ENCODE measurements around the gene C9orf85.
"Not testable (repeated sequence)": the region's sequence is repeated elsewhere in the genome, so short reads cannot be mapped to it uniquely, and the experiment has no call there.

C9orf85 gene

GRCh38 chr9:71911061-71911907, at the start of gene C9orf85, which contains the start of gene ABHD17B:
Gene C9orf85, plus strand, starts transcription at chr9:71911639. Its CDS starts 96 bp downstream, at chr9:71911735.
Gene ABHD17B, minus strand, starts transcription at chr9:71911193. Its CDS starts 36,113 bp downstream, at chr9:71875080.
- DNase-seq = peak; percentile 97

GRCh38 chr9:71863631-71864030, 47.8 kb upstream of the C9orf85 start:
- DNase-seq = no peak

- no peak for DNase-seq
These were observed 36.1 kb upstream of the C9orf85 start for GRCh38 chr9:71875345-71875744.

- DNase-seq = no peak
These were observed 35.3 kb upstream of the C9orf85 start for GRCh38 chr9:71876106-71876505.

- DNase-seq = no peak
These were observed 34.6 kb upstream of the C9orf85 start for GRCh38 chr9:71876829-71877228.

- DNase-seq = no peak
These were observed 32.8 kb upstream of the C9orf85 start for GRCh38 chr9:71878327-71879274.

- no peak for DNase-seq
These were observed 31.7 kb upstream of the C9orf85 start for GRCh38 chr9:71879644-71880174.

GRCh38 chr9:71884005-71884404, 27.4 kb upstream of the C9orf85 start:
- DNase-seq = no peak

- no peak for DNase-seq
These were observed 26.0 kb upstream of the C9orf85 start for GRCh38 chr9:71885467-71885866.

GRCh38 chr9:71886015-71886414, 25.4 kb upstream of the C9orf85 start:
- no peak for DNase-seq

GRCh38 chr9:71886541-71886940, 24.9 kb upstream of the C9orf85 start:
- DNase-seq = no peak

- DNase-seq = no peak
These were observed 24.1 kb upstream of the C9orf85 start for GRCh38 chr9:71887362-71887761.

GRCh38 chr9:71890042-71890679, 21.3 kb upstream of the C9orf85 start:
- no peak for DNase-seq

GRCh38 chr9:71891557-71892189, 19.8 kb upstream of the C9orf85 start:
- no peak for DNase-seq

GRCh38 chr9:71895117-71895516, 16.3 kb upstream of the C9orf85 start:
- no peak for DNase-seq

GRCh38 chr9:71895955-71896354, 15.5 kb upstream of the C9orf85 start:
- no peak for DNase-seq

- no peak for DNase-seq
These were observed 14.7 kb upstream of the C9orf85 start for GRCh38 chr9:71896761-71897160.

GRCh38 chr9:71897577-71897976, 13.9 kb upstream of the C9orf85 start:
- no peak for DNase-seq

GRCh38 chr9:71898756-71899155, 12.7 kb upstream of the C9orf85 start:
- DNase-seq = not testable (repeated sequence)

- no peak for DNase-seq
These were observed 9.5 kb upstream of the C9orf85 start for GRCh38 chr9:71901695-71902597.

GRCh38 chr9:71904076-71904475, 7.4 kb upstream of the C9orf85 start:
- DNase-seq = no peak
